H9 (cell line): ENCODE results near the gene HIC2. TPM values are rescaled to one million over a fixed set of nuclear protein-coding genes. Genes with fewer than 3 reads are reported as not detected.

ENCODE experiments used
- DNase-seq: peaks from one replicate; pipeline ENCODE4 v3.0.0-alpha.2; 2017
- H2AFZ ChIP-seq: one replicate; pipeline ENCODE4 v1.6.1; 2013; ENCODE audit warnings: mild to moderate bottlenecking, low read length, control low read depth, moderate library complexity
- H2AK5ac ChIP-seq: 2 replicates; pipeline ENCODE4 v1.6.1; 2013; ENCODE audit warnings: low read length, control low read depth, mixed read lengths; ENCODE audit not compliant: insufficient read length
- H2BK120ac ChIP-seq: one replicate; pipeline ENCODE4 v1.6.1; 2013; ENCODE audit warnings: low read depth, mild to moderate bottlenecking, low read length, control low read depth, inconsistent platforms; ENCODE audit not compliant: poor library complexity, severe bottlenecking
- H2BK12ac ChIP-seq: 2 replicates; pipeline ENCODE4 v1.6.1; 2013; ENCODE audit warnings: low read length, control low read depth, mixed read lengths, low read depth; ENCODE audit not compliant: insufficient read length
- H2BK15ac ChIP-seq: 2 replicates; pipeline ENCODE4 v1.6.1; 2013; ENCODE audit warnings: low read depth, low read length, control low read depth
- H2BK20ac ChIP-seq: one replicate; pipeline ENCODE4 v1.6.1; 2013; ENCODE audit warnings: low read depth, mild to moderate bottlenecking, low read length, control low read depth, inconsistent platforms; ENCODE audit not compliant: poor library complexity, severe bottlenecking
- H2BK5ac ChIP-seq: 2 replicates; pipeline ENCODE4 v1.6.1; 2013; ENCODE audit warnings: low read length, control low read depth, mixed read lengths; ENCODE audit not compliant: insufficient read length
- H3K14ac ChIP-seq: 2 replicates; pipeline ENCODE4 v1.6.1; 2013; ENCODE audit warnings: low read length, control low read depth; ENCODE audit not compliant: insufficient read depth
- H3K18ac ChIP-seq: 2 replicates; pipeline ENCODE4 v1.6.1; 2013; ENCODE audit warnings: low read depth, mild to moderate bottlenecking, mixed read lengths, low read length, control low read depth; ENCODE audit not compliant: insufficient read length
- H3K23ac ChIP-seq: 2 replicates; pipeline ENCODE4 v1.6.1; 2013; ENCODE audit warnings: low read length, control low read depth, mixed read lengths, low read depth; ENCODE audit not compliant: insufficient read length
- H3K23me2 ChIP-seq: 2 replicates; pipeline ENCODE4 v1.6.1; 2013; ENCODE audit warnings: low read depth, mild to moderate bottlenecking, mixed read lengths, low read length, control low read depth; ENCODE audit not compliant: insufficient read length, poor library complexity, severe bottlenecking
- H3K27ac ChIP-seq: 2 replicates; pipeline ENCODE4 v1.5.1; 2013; ENCODE audit warnings: low read length, control low read depth, mixed read lengths, low read depth; ENCODE audit not compliant: insufficient read length
- H3K27me3 ChIP-seq: 2 replicates; pipeline ENCODE4 v1.6.1; 2013; ENCODE audit warnings: low read length, control low read depth, inconsistent platforms; ENCODE audit not compliant: insufficient read depth
- H3K4ac ChIP-seq: 2 replicates; pipeline ENCODE4 v1.6.1; 2013; ENCODE audit warnings: low read depth, mild to moderate bottlenecking, control low read depth, inconsistent platforms, low read length, moderate library complexity
- H3K4me1 ChIP-seq: 2 replicates; pipeline ENCODE4 v1.6.1; 2013; ENCODE audit warnings: low read length, control low read depth, inconsistent platforms; ENCODE audit not compliant: insufficient read depth
- H3K4me2 ChIP-seq: 2 replicates; pipeline ENCODE4 v1.6.1; 2013; ENCODE audit warnings: low read length, control low read depth, mixed read lengths; ENCODE audit not compliant: insufficient read length, insufficient read depth
- H3K56ac ChIP-seq: 2 replicates; pipeline ENCODE4 v1.6.1; 2013; ENCODE audit warnings: low read depth, mild to moderate bottlenecking, mixed read lengths, low read length, control low read depth; ENCODE audit not compliant: insufficient read length
- H3K79me1 ChIP-seq: 2 replicates; pipeline ENCODE4 v1.6.1; 2013; ENCODE audit warnings: low read depth, mild to moderate bottlenecking, moderate library complexity, low read length, control low read depth, inconsistent platforms; ENCODE audit not compliant: insufficient read depth, poor library complexity, severe bottlenecking
- H3K79me2 ChIP-seq: 2 replicates; pipeline ENCODE4 v1.6.1; 2013; ENCODE audit warnings: low read length, control low read depth, inconsistent platforms; ENCODE audit not compliant: insufficient read depth
- H3K9ac ChIP-seq: 2 replicates; pipeline ENCODE4 v1.6.1; 2013; ENCODE audit warnings: low read length, control low read depth, mixed read lengths; ENCODE audit not compliant: insufficient read length; ENCODE audit errors: extremely low read depth
- H3K9me3 ChIP-seq: one replicate; pipeline ENCODE4 v1.6.1; 2013; ENCODE audit warnings: low read depth, low read length, inconsistent platforms; ENCODE audit not compliant: control insufficient read depth
- H3T11ph ChIP-seq: one replicate; pipeline ENCODE4 v1.6.1; 2013; ENCODE audit warnings: mild to moderate bottlenecking, low read length, control low read depth, inconsistent platforms
- H4K20me1 ChIP-seq: one replicate; pipeline ENCODE4 v1.6.1; 2013; ENCODE audit not compliant: control insufficient read depth, insufficient read length, insufficient read depth
- H4K5ac ChIP-seq: 2 replicates; pipeline ENCODE4 v1.6.1; 2013; ENCODE audit warnings: low read depth, mild to moderate bottlenecking, mixed read lengths, low read length, control low read depth; ENCODE audit not compliant: insufficient read length
- H4K8ac ChIP-seq: replicated peaks from 2 replicates; pipeline ENCODE4 v1.6.1; 2013; ENCODE audit warnings: low read length, control low read depth, mixed read lengths, low read depth; ENCODE audit not compliant: insufficient read length
- H4K91ac ChIP-seq: 2 replicates; pipeline ENCODE4 v1.6.1; 2013; ENCODE audit warnings: low read depth, mild to moderate bottlenecking, moderate library complexity, mixed read lengths, low read length, control low read depth; ENCODE audit not compliant: insufficient read length
- H3K27ac Mint-ChIP-seq, 3 experiments: 2 replicates in 2 of 3; 3 replicates in 1 of 3; pipeline ENCODE4 v1.8.0; 2020 to 2021; ENCODE audit warnings: mixed read lengths in 3 of 3, mild to moderate bottlenecking in 1 of 3, moderate library complexity in 1 of 3
- H3K27me3 Mint-ChIP-seq: 2 replicates; pipeline ENCODE4 v1.8.0; 2021; ENCODE audit warnings: low read depth, mild to moderate bottlenecking, moderate library complexity, mixed read lengths
- H3K36me3 Mint-ChIP-seq, 3 experiments: 2 replicates in 2 of 3; 3 replicates in 1 of 3; pipeline ENCODE4 v1.8.0; 2020 to 2021; ENCODE audit warnings: low read depth in 3 of 3, mixed read lengths in 3 of 3; ENCODE audit not compliant: insufficient read depth in 1 of 3
- H3K4me1 Mint-ChIP-seq, 2 experiments: 2 replicates each; pipeline ENCODE4 v1.8.0; 2020; ENCODE audit warnings: mixed read lengths in 2 of 2
- H3K4me3 Mint-ChIP-seq, 2 experiments: 2 replicates in 1 of 2; 3 replicates in 1 of 2; pipeline ENCODE4 v1.8.0; 2020 to 2021; ENCODE audit warnings: mild to moderate bottlenecking in 2 of 2, mixed read lengths in 2 of 2, moderate library complexity in 1 of 2
- H3K9me3 Mint-ChIP-seq, 2 experiments: 2 replicates in 1 of 2; 3 replicates in 1 of 2; pipeline ENCODE4 v1.8.0; 2020; ENCODE audit warnings: mild to moderate bottlenecking in 2 of 2, mixed read lengths in 2 of 2, moderate library complexity in 1 of 2
- WGBS: extraction: QIAGEN DNeasy Blood & Tissue Kit; methylation state at CpG from one replicate; pipeline ENCODE4 v1.1.7; 2013; ENCODE audit warnings: missing lambda C conversion rate, low lambda C conversion rate, mixed read lengths; ENCODE audit not compliant: insufficient read length; ENCODE audit errors: extremely low coverage; 5-methylcytosine and 5-hydroxymethylcytosine counted together
- total RNA-seq: library from RNA; stranded (reverse); gene quantifications from 2 replicates; pipeline ENCODE4 v1.2.1, GENCODE V29; 2021
- TF ChIP-seq, protein P1 (sequence below): fragments of 200-600 bp; sonication (generic); conservative IDR thresholded peaks from 3 replicates; pipeline ENCODE4 v1.8.0; 2021; ENCODE audit warnings: antibody characterized with exemption, mild to moderate bottlenecking

Gene HIC2
- total RNA-seq, 1 experiment from 2014 or later: 24.9 TPM

DNA sequence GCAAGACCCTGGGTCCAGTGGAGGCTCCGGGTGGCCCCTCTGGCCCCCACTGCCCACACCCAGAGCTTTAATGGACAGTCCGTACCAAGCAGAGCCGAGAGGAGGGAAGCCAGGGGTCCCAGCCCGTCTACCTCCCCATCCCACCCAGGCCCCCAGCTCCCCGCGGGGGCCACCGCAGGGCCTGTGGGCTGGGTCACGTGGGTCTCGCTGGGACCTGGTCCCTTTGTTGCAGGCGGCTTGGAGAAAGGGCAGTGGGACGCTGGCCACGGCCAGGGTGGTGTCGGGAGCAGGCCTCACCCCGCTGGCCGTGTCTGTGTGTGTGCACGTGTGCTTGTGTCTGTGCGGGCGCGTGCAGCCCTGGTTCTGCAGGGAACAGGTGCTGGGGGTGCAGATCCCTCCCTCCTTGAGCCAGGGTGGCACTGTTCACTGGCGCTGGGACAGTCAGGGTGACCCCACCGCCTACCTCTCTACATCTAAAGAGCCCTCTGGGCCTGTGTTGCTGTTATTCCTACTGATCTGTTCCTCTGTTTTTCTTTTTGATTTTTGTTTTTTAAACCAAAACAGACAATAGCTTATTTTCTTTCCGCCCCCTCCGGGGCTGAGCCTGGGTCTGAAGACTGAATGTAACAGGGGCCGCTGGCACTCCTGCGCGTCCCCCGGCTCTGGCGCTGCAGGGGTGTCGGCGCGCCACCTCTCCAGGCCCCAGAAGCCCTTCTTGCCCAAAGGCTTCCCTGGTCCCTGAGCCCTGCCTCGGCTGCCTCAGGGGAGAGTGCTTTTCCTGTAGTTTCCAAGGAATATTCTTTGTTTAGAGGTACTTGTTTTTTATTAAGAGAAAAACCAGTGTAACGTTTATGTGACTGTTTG, 29.9 kb downstream of the HIC2 start:
- peak; percentile 19 for DNase-seq
- no peak overlapping the region; a peak in 1 of 5 replicates for H3K4me3 Mint-ChIP-seq

More for the DNA sequence above, 29.9 kb downstream of the HIC2 start:
- no peak overlapping the region for H2AK5ac ChIP-seq
- peaks cover 5% of the 10 kb centered on the region for H3K79me1 ChIP-seq
- Mint-ChIP-seq H3K27me3 (no peaks in the 10 kb centered on the region), H3K4me1 (peaks cover 16 to 42% of the 10 kb centered on the region in 2 experiments), H3K27ac (0 out of 7 replicates have a peak overlapping the region, but pooled peaks of 1 of the 3 experiments have one; percentile 35), H3K9me3 (no peaks in the 10 kb centered on the region), H3K36me3 (peaks cover 5 to 30% (median 21%) of the 10 kb centered on the region in 3 experiments; a peak in 6 of 7 replicates)
- H3T11ph ChIP-seq: no peak overlapping the region
- no peak overlapping the region for H2BK15ac ChIP-seq
- no peak overlapping the region for H3K18ac ChIP-seq
- WGBS: no CpG with 5 or more reads among the region's 33 CpGs
- H2BK20ac ChIP-seq: no peak overlapping the region
- H4K8ac ChIP-seq: no peak overlapping the region
- no peak overlapping the region for H3K4me2 ChIP-seq
- H2AFZ ChIP-seq: no peak overlapping the region
- TF ChIP-seq, protein P1, sequence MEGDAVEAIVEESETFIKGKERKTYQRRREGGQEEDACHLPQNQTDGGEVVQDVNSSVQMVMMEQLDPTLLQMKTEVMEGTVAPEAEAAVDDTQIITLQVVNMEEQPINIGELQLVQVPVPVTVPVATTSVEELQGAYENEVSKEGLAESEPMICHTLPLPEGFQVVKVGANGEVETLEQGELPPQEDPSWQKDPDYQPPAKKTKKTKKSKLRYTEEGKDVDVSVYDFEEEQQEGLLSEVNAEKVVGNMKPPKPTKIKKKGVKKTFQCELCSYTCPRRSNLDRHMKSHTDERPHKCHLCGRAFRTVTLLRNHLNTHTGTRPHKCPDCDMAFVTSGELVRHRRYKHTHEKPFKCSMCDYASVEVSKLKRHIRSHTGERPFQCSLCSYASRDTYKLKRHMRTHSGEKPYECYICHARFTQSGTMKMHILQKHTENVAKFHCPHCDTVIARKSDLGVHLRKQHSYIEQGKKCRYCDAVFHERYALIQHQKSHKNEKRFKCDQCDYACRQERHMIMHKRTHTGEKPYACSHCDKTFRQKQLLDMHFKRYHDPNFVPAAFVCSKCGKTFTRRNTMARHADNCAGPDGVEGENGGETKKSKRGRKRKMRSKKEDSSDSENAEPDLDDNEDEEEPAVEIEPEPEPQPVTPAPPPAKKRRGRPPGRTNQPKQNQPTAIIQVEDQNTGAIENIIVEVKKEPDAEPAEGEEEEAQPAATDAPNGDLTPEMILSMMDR: no peak
- H2BK5ac ChIP-seq: no peak overlapping the region
- H3K27me3 ChIP-seq: no peaks in the 10 kb centered on the region
- H3K23me2 ChIP-seq: no peaks in the 10 kb centered on the region
- H3K56ac ChIP-seq: no peak overlapping the region
- H3K23ac ChIP-seq: no peak overlapping the region
- H3K27ac ChIP-seq: no peak overlapping the region
- H4K20me1 ChIP-seq: no peaks in the 10 kb centered on the region
- H3K9me3 ChIP-seq: no peaks in the 10 kb centered on the region
- no peaks in the 10 kb centered on the region for H3K79me2 ChIP-seq
- no peak overlapping the region for H2BK12ac ChIP-seq
- H4K5ac ChIP-seq: no peak overlapping the region
- no peak overlapping the region for H2BK120ac ChIP-seq
- H4K91ac ChIP-seq: no peak overlapping the region
- no peaks in the 10 kb centered on the region; the same call in 1 of the 2 replicates for H3K4me1 ChIP-seq
- no peak overlapping the region for H3K9ac ChIP-seq
- no peak overlapping the region for H3K14ac ChIP-seq
- no peak overlapping the region for H3K4ac ChIP-seq
